HG03342 (cell line): ENCODE data around the gene TPO.
"Not testable (repeated sequence)": the region's sequence is repeated elsewhere in the genome, so short reads cannot be mapped to it uniquely, and the experiment has no call there.

Experiments
- ATAC-seq: cut with Tn5 transposase; IDR thresholded peaks from one replicate; pipeline ENCODE4 v1.9.1; 2021; ENCODE audit warnings: mild to moderate bottlenecking, moderate library complexity; ENCODE audit not compliant: unreplicated experiment

The TPO gene

DNA sequence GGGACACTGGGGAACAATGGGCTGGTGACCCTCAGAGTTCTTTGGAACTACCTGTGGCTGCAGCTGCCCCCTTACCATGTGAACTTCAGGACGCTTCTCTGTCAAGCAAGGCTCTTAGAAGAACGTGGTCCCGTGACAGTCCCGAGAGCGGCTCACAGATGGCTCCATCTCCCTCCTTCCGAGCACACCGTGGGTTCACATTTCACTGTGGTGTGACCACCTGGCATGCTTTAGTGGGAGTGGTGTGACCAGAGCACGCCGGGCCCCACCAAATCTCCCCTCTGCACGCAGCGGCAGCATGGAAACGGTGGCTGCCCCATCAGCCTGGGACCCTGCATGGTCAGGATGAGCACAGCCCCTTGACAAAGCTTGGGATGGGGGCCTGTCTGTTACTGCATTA lies 9.7 kb upstream of the TPO start:
- no peak for ATAC-seq

DNA sequence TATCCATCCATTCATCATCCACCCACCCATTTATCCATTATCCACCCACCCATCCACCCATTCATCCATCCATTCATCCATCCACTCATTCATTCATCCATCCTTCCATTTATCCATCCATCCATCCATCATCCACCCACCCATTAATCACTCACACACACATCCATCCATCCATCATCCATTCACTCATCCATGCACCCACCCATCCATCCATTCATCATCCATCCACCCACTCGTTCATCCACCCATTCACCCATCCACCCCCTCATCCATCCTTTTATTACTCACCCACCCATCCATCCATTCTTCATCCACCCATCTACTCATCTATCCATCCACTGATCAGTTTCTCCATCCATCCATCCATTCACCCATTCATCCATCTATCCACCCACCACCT lies 8.1 kb upstream of the TPO start:
- no peak for ATAC-seq

DNA sequence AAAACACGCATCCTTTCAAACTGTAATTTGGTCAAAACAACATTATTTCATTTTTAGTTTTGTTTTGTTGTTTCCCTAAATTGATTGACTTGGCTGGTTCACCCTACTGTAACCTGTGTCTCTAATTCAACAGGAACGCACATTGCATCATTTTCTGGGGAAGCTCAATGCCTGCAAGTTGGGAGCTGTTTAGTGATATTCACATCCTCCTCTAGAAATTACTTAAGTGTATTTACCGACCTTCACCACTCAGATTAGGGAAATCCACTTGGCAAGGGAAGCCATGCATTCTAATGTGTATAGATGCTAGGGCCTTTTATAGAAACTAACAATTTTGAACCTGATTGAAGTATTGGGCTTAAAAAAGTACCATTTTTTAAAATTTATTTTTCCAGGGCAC lies 7.3 kb upstream of the TPO start:
- no peak for ATAC-seq

DNA sequence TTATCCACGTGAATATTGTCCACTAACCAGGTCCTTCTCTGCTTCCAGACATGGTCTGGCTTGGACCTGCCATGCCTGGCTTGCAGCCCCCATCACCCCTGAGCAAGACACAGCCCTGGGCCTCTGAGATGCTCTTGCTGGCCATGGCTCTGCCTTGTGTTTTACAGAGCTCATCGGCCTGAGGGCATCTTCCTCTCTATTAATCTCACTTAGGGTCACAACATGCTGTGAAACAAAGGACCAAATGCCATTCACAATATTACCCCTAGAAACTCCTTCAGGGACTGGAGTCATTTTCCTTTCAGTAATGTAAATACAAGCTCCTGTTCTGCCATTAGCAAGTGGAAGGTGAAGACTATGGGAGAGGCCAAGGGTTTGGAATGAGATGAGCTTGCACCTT lies 6.8 kb upstream of the TPO start:
- ATAC-seq = no peak

DNA sequence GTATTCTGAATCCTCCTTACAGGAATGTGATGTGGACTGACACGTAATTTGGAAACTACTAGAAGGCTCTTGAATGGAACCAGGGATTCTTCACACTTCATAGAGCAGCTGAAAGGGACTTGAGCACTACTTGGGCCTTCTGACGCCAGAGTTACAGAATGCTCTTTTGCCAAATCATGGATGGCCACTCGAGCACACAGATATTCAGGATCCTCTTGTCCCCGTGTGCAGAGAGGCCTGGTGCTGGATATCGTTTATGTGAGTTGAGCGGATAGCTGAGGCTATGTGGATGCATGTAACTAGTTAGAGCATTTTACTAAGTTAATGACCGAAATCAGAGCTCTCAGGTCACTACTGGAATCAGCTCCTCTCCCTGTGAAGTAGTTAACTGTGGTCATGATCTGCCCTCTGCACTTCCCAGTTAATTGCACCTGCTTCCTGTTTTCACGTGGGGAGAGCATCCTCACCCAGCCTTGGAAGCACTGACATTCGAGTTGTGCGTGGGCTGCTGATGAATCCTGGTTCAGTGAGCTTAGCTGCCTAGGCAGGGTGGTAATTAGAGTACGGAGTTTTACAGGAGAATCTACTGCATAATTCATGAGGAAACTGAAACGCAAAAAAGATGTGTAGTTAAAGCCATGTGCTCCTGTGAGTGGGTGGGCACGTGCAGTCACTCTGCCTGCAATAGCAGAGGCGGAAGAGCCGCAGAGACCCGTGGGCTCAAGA lies 5.2 kb upstream of the TPO start:
- no peak for ATAC-seq

DNA sequence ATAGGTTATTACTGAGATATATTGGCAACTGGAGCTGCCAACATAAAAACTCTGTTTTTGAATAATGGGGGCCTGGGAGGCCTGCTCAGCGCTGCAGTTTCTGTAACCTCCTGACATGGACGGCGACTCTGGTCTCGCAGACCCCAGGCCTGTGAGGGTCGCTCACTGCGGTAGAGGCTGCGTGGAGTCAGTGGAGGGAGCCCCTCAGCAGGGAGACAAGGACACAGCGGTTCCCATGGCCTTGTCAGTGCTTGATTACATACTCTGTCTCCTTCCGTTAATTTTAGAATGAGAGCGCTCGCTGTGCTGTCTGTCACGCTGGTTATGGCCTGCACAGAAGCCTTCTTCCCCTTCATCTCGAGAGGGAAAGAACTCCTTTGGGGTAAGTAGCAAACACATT lies 858 bp downstream of the TPO start:
- ATAC-seq = no peak

DNA sequence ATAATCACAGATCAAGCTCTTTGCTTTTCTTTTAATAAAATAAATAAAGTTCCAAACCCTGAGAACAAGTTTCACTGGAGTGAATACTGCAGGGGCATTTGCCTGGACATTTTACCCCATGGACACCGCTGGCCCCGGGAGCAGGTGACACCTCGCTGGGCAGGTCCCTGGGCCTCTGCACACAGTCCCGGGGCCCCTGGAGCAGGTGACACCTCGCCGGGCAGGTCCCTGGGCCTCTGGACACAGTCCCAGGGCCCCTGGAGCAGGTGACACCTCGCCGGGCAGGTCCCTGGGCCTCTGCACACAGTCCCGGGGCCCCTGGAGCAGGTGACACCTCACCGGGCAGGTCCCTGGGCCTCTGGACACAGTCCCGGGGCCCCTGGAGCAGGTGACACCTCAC lies 1.6 kb downstream of the TPO start:
- ATAC-seq = not testable (repeated sequence)

DNA sequence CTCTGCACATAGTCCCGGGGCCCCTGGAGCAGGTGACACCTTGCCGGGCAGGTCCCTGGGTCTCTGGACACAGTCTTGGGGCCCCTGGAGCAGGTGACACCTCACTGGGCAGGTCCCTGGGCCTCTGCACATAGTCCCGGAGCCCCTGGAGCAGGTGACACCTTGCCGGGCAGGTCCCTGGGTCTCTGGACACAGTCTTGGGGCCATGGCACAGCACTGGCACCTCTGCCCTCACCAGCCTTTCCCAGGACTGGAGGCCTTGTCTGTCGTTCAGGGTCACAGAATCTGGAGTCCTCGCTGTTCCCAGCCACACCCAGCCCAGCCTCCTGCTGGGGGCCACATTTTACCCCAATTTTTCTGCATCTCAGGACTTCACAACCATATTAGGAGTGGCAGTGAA lies 2.2 kb downstream of the TPO start:
- no peak for ATAC-seq

DNA sequence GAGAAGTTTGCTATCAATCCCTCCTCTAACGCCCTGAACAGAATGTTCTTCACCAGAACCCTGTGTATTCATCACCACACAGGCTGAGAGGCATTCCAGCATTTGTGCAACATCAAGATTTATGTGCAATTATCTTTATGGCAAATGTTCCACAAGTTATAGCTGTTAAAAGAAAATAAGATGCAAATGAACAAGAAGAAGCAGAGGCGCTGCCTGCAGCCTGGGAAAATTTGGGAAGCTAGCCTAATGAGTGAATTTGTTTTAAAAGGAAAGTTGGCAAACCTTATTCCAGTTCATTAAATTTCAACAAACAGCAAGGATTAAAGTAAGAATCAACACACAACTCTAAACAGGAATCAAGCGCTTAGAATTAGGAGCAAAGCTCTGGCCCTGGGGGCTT lies 5.3 kb downstream of the TPO start:
- no peak for ATAC-seq

DNA sequence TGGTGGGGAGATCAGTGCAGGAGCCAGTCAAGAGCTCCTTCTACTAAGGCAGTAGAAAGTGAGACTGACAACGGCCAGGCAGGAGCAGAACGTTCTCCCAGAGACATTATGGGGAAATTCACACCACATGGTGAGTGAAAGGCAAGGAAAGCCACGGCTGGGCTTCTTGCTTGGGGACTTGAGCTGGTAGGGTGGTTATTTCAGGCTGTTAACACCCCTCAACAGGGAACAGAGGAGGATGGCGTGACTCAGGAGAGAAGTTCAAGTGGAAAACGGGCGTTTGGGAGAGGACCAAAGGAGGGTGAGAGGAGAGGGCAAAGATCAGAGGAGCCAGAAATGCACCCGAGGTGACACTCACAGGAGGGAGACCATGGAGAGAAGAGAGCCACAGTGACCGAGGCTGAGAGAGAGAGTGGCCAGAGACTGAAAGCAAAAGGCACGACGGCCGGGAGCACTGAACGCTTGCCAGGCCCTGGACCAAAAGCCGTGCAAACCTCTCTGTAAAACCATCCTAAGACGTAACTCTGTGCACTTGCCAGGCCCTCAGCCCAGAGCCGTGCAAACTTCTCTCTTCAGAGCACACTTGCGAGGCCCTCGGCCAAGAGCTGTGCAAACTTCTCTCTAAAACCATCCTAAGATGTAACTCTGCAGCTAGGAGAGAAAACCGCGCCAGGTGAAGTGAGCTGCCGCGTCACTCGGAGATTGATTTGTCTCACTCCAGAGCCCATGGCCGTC lies 7.7 kb downstream of the TPO start:
- ATAC-seq = no peak

DNA sequence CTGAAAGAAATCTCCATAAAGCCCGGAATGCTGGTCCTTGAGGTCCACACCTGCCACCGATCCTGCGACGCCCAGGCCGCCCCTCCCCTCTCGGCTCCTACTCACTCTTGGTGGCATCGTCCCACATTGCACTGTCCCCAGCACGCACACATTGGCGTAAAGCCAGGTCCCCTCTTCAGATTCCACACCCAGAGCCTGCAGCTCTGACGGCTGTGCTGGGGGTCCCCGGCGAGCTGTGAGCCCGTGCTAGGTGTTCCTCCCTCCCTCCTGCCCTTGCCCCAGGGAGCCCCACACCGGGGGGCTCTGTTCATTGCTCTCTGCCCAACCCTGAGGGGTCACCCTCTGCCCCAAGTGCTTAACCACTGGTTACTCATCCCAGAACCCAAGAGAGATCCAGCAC lies 8.5 kb downstream of the TPO start:
- no peak for ATAC-seq

DNA sequence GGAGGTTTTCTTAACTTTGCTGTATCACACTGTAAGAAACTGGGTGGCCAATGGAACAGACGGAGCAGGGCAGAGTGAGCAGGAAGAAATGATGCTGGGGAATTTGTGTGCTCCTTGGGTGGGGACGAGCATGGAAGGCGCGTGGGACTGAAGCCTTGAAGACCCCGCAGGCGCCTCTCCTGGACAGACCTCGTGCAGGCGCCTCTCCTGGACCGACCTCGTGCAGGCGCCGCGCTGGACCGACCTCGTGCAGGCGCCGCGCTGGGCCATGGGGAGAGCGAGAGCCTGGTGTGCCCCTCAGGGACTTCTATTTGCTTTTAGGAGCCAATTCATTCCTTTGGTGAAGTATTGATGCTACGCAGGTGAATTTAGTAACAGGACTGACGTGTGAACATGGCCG lies 8.9 kb downstream of the TPO start:
- ATAC-seq = no peak

DNA sequence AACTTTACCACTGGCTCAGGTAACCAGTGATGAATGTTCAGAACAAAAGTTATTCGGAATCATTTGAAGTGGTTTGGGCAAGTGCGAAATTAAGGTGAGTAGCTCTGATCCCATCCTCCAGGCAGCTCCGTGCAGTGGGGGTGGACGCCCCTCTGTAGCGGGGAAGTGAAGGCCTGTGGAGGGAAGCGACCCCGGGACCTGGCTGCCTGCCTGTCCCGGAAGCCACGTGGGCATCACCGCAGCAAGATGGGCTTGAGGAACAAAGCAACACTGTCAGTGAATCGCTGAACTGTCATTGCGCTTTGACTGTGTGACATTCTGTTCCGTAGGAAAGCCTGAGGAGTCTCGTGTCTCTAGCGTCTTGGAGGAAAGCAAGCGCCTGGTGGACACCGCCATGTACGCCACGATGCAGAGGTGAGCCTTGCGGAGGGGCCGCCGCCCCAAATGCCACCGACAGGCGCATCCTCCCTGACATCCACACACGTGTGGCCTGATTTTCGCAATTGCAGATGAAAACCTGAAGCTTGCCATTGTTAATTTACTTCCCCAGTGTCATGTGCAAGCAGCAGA lies 9.5 kb downstream of the TPO start:
- ATAC-seq = no peak

DNA sequence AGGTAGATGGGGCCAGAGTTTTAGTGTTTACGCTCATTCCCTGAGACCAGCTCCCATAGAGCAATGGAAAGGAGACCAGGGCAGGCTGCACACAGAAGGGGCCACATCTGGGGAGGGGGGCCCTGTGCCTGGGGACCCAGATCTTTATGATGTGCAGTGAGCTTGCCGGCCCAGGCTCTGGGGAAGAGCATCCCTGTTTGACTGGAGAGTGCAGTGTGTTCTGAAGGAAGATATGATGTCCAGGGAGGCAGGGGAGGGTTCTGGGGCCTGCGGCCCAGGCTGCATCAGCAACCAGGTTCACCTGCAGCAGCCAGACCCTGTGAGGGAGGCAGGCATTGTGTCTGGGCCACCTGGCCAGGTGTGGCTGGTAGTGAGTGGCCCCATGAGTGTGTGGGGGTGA lies 13.8 kb downstream of the TPO start:
- ATAC-seq = no peak

DNA sequence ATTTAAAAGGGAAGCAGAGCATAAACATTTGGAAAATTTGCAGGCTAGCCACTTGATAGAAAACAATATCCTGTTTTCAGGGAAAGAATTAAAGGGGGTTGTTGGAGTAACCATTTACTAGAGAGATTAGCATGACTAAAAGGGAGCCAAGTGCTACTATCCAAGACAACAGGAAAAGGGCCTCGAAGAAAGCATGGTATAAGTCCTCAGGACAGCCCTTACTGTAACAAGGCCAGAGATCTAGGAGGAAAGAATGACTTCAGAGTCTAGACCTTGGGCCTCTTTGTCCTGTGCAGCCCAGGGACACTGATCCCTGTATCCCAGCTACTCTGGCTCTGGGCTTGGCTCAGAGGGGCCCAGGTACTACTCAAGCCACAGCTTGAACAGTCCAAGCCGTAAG lies 16.6 kb downstream of the TPO start:
- no peak for ATAC-seq

DNA sequence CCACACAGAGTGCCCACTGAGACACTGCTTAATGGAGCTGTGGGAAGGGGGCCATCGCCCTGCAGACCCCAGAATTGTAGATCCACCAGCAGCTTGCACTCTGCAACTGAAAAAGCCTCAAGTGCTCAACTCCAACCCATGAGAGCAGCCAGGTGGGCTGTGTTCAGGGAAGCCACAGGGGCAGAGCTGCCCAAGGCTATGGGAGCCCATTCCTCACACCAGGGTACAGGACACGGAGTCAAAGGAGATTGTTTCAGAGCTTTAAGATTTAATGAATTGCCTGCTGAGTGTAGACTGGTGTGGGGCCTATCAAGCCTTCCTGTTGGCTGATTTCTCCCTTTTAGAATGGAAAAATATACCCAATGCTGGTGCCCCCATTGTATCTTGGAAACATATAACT lies 17.2 kb downstream of the TPO start:
- no peak for ATAC-seq

DNA sequence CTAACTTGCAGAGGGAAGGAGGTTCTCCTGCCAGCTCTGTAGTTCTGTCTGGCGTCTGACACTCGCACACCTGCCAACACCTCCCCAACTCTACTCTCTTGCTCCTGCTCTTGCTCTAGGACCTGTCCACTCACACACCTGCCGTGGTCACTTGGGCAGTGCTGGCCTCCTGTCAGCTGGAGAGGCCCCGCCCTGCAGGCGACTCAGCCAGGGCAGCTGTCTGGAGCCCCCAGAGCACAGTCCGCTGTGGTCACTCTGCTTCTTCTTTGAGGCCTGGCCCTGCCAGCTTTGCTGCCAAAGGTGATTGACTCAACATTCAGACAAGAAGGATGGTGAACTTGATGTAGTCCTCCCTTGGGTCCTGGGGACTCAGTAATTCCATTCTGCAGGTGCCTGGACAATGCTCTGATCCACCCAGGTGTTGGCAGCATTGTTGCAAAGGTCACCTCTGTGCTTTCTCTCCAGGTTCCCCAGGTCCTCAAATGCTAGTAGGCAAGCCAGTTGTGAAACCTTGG lies 18.7 kb downstream of the TPO start:
- ATAC-seq = no peak

DNA sequence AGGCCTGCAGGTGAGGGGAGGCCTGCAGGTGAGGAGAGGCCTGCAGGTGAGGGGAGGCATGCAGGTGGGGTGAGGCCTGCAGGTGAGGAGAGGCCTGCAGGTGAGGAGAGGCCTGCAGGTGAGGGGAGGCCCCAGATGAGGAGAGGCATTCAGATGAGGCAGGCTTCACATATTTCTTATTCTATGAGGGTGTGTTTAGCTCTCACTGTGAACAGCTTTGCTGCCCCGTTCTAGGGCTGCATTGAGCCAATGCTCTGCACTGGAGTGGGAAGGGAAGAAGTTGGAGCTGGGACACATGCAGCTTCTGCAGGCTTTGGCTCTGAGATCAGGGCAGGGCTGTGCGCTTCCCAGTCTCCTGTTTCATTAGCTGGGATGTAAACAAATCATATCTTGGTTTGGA lies 19.5 kb downstream of the TPO start:
- ATAC-seq = no peak

DNA sequence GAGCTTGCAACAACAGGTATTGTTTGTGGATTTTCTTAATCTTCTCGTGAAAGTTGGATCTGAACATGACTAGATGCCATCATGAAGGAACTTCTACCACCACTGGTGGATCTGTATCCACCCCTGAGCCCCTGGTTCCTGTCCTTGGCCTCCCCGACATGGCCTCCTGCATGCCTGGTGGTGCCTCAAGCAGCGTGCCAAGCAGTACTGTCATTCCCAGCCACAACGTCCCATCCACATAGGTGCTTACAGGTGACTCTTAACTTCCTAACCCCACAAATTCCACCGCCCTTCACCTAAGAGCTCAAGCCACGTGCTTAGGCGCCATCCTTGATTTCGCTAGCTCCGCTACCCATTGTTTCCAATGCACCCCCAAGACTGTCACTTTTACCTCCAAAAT lies 23.1 kb downstream of the TPO start:
- ATAC-seq = no peak

DNA sequence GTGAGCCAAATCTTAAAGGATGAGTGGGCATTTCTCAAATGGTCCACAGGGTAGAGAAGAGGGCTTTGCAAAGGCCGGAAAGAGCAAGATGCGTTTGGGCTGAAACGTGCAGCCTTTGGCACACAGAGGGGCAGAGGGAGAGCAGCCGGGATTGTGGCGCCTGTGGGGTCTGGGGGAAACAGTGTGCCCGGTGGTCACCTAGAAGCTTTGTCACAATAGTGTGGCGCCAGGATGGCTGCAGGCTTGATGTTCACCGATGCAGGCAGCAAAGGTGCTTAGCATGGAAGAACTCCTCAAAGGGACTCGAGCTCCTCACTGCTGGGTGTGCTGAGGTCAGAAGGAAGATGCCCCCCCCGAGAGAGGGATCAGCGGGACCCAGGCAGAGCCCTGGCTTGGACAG lies 23.8 kb downstream of the TPO start:
- ATAC-seq = no peak

DNA sequence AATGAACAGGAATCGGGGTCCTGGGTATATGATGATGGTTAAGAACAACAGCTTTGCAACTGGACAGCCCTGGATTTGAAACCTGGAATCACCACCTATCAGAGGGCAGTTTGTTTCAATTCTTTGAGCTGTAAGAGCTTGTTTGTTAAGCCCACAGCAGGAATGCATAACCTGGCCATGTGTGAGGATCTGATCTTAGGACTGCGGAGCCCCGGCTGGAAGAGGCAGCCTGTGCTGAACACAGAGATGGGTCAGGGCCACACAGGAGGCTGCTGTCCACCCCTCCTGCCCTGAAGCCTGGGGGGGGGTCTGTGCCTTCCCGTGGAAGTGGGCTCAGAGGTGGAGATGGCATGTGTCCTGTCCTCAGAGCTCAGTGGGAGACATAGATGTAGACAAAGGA lies 24.3 kb downstream of the TPO start:
- ATAC-seq = no peak

DNA sequence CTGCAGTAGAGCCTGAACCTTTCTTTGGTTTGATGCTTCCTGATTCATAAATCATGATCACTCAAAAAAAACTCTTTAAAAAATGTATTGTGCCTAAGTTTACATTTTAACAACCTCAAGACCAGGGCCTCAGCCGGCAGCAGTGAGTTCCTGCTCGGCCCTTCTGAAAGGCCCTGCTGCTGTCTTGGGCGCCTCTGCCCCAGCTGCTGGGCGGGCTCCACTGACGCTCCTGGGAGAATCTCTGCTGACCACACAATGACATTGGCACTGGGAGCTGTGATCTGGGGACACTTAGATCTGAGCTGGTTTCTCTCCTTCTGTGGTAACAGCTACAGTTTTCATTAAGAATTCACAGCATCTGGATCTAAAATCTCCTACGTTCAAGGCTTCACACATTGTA lies 25.7 kb downstream of the TPO start:
- ATAC-seq = no peak
